Panc1 (cell line): ENCODE data around the gene ETV5. TPM values are rescaled to one million over a fixed set of nuclear protein-coding genes. Genes with fewer than 3 reads are reported as not detected.

Experiments used
- ATAC-seq: fragments of 200-7000 bp; cut with Tn5 transposase; 2 replicates; pipeline ENCODE4 v1.9.1; 2020; ENCODE audit warnings: mild to moderate bottlenecking, moderate library complexity
- BruUV-seq: library from RNA; stranded (reverse); fragments of 400-500 nt; replicated peaks from 2 replicates; lab custom pipeline; 2021; lab: Mats Ljungman, UMichigan
- CTCF ChIA-PET: fragments of 300-600 bp; sonication (Branson Sonifier 250); formaldehyde crosslinking; loops from one replicate; lab custom pipeline; 2022; ENCODE audit warnings: antibody characterized with exemption; lab: Charles Lee
- POLR2A ChIA-PET: fragments of 300-600 bp; sonication (Branson Sonifier 250); formaldehyde crosslinking; loops from one replicate; lab custom pipeline; 2022; ENCODE audit warnings: antibody characterized with exemption; lab: Charles Lee
- DNase-seq: peaks from one replicate; pipeline ENCODE4 v3.0.0-alpha.2; 2010; ENCODE audit warnings: low read depth, low spot score
- H3K27ac ChIP-seq: 2 replicates; pipeline ENCODE4 v1.5.1; 2011; ENCODE audit warnings: mild to moderate bottlenecking, low read length, inconsistent platforms
- H3K27me3 ChIP-seq: fragments of 200-500 bp; sonication (Bioruptor generic); 2 replicates; pipeline ENCODE4 v1.6.0; 2014; ENCODE audit warnings: low read length, inconsistent platforms; ENCODE audit not compliant: control insufficient read depth, insufficient read depth
- H3K36me3 ChIP-seq: fragments of 200-500 bp; sonication (Bioruptor generic); 2 replicates; pipeline ENCODE4 v1.5.1; 2014; ENCODE audit warnings: inconsistent platforms, mild to moderate bottlenecking, low read length, moderate library complexity; ENCODE audit not compliant: control insufficient read depth, insufficient read depth
- H3K4me1 ChIP-seq: 2 replicates; pipeline ENCODE4 v1.5.1; 2011; ENCODE audit warnings: inconsistent platforms, mild to moderate bottlenecking, low read length, moderate library complexity; ENCODE audit not compliant: control insufficient read depth, insufficient read depth
- H3K4me3 ChIP-seq, 2 experiments: 2 replicates each; pipeline ENCODE4 v1.5.1; 2011 to 2012; ENCODE audit warnings: low read depth in 2 of 2, low read length in 2 of 2, mild to moderate bottlenecking in 2 of 2, inconsistent platforms in 1 of 2, moderate library complexity in 1 of 2
- H3K9me3 ChIP-seq: fragments of 200-500 bp; sonication (Bioruptor generic); 2 replicates; pipeline ENCODE4 v1.5.1; 2014; ENCODE audit warnings: low read depth, mild to moderate bottlenecking, inconsistent platforms, low read length, moderate library complexity; ENCODE audit not compliant: control insufficient read depth, insufficient read depth
- POLR2AphosphoS5 ChIP-seq: IDR thresholded peaks from 2 replicates; pipeline ENCODE4 v1.6.1; 2012; ENCODE audit warnings: mild to moderate bottlenecking, low read depth, low read length, moderate library complexity
- SIN3A ChIP-seq: IDR thresholded peaks from 2 replicates; pipeline ENCODE4 v1.6.1; 2012; ENCODE audit warnings: low read depth, mild to moderate bottlenecking, low read length, moderate library complexity, borderline replicate concordance; ENCODE audit not compliant: insufficient read depth
- TCF7L2 ChIP-seq: IDR thresholded peaks from 2 replicates; pipeline ENCODE4 v1.6.1; 2011; ENCODE audit warnings: mild to moderate bottlenecking, low read depth, low read length, inconsistent platforms
- in situ Hi-C: cut with HindIII; loops from 2 replicates; pipeline ENCODE4 v1.10.0; 2016; ENCODE audit warnings: low sequenced_read_pairs, low pct_unique_long_range_greater_than_20kb
- intact Hi-C: fragments of 100-400 bp; cut with micrococcal nuclease; formaldehyde crosslinking; loops from one replicate; pipeline ENCODE4 v1.10.0; 2022; ENCODE audit not compliant: unreplicated experiment
- total RNA-seq: library from RNA; stranded (reverse); gene quantifications from one replicate; pipeline ENCODE4 v1.2.1, GENCODE V29; 2021; ENCODE audit not compliant: unreplicated experiment
- TF ChIP-seq, protein P1 (sequence below): fragments of 450-650 bp; IDR thresholded peaks from 2 replicates; pipeline ENCODE4 v1.5.1; 2017; ENCODE audit warnings: mild to moderate bottlenecking
- TF ChIP-seq, protein P2 (sequence below), 2 experiments: IDR thresholded peaks; 2 replicates each; pipeline ENCODE4 v1.6.1; 2011 to 2012; ENCODE audit warnings: low read depth in 2 of 2, control low read depth in 1 of 2, low read length in 1 of 2, mild to moderate bottlenecking in 1 of 2, moderate library complexity in 1 of 2; ENCODE audit not compliant: insufficient read depth in 1 of 2

Gene ETV5
- total RNA-seq, 1 experiment from 2014 or later, result 79.3 TPM

- no peaks in the 10 kb centered on the region for H3K4me1 ChIP-seq
- BruUV-seq, result no TSS peak
- TF ChIP-seq TCF7L2, result no peak
- TF ChIP-seq, protein P1, sequence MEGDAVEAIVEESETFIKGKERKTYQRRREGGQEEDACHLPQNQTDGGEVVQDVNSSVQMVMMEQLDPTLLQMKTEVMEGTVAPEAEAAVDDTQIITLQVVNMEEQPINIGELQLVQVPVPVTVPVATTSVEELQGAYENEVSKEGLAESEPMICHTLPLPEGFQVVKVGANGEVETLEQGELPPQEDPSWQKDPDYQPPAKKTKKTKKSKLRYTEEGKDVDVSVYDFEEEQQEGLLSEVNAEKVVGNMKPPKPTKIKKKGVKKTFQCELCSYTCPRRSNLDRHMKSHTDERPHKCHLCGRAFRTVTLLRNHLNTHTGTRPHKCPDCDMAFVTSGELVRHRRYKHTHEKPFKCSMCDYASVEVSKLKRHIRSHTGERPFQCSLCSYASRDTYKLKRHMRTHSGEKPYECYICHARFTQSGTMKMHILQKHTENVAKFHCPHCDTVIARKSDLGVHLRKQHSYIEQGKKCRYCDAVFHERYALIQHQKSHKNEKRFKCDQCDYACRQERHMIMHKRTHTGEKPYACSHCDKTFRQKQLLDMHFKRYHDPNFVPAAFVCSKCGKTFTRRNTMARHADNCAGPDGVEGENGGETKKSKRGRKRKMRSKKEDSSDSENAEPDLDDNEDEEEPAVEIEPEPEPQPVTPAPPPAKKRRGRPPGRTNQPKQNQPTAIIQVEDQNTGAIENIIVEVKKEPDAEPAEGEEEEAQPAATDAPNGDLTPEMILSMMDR, result no peak
- TF ChIP-seq SIN3A, result no peak
- CTCF ChIA-PET, result no interaction called here
- intact Hi-C loops (no loop called here), in situ Hi-C loops (no loop called here)
- H3K9me3 ChIP-seq, result no peaks in the 10 kb centered on the region
- H3K27ac ChIP-seq, result no peak overlapping the region
- no peaks in the 10 kb centered on the region for H3K27me3 ChIP-seq
- ATAC-seq (no peak), DNase-seq (no peak)
- H3K4me3 ChIP-seq, result no peak overlapping the region
- H3K36me3 ChIP-seq, result no peaks in the 10 kb centered on the region; the same call in 1 of the 2 replicates
- POLR2A ChIA-PET, result no interaction called here
Observed at GRCh38 chr3:186044427-186044826, 64.5 kb downstream of the ETV5 start.

GRCh38 chr3:186042521-186043202 is 66.2 kb downstream of the ETV5 start:
- no peaks in the 10 kb centered on the region for H3K4me1 ChIP-seq
- CTCF ChIA-PET, result no interaction called here
- no peak for ATAC-seq
- TF ChIP-seq SIN3A (no peak), TCF7L2 (no peak)
- TF ChIP-seq, protein P2, sequence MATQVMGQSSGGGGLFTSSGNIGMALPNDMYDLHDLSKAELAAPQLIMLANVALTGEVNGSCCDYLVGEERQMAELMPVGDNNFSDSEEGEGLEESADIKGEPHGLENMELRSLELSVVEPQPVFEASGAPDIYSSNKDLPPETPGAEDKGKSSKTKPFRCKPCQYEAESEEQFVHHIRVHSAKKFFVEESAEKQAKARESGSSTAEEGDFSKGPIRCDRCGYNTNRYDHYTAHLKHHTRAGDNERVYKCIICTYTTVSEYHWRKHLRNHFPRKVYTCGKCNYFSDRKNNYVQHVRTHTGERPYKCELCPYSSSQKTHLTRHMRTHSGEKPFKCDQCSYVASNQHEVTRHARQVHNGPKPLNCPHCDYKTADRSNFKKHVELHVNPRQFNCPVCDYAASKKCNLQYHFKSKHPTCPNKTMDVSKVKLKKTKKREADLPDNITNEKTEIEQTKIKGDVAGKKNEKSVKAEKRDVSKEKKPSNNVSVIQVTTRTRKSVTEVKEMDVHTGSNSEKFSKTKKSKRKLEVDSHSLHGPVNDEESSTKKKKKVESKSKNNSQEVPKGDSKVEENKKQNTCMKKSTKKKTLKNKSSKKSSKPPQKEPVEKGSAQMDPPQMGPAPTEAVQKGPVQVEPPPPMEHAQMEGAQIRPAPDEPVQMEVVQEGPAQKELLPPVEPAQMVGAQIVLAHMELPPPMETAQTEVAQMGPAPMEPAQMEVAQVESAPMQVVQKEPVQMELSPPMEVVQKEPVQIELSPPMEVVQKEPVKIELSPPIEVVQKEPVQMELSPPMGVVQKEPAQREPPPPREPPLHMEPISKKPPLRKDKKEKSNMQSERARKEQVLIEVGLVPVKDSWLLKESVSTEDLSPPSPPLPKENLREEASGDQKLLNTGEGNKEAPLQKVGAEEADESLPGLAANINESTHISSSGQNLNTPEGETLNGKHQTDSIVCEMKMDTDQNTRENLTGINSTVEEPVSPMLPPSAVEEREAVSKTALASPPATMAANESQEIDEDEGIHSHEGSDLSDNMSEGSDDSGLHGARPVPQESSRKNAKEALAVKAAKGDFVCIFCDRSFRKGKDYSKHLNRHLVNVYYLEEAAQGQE (IDR thresholded peaks at IDR 0.05; ENCODE audit: insufficient read depth in 1 of 2, low read depth in 2 of 2, low read length in 1 of 2), result no peak
- H3K4me3 ChIP-seq, result no peak overlapping the region
- in situ Hi-C loops (no loop called here), intact Hi-C loops (no loop called here)
- POLR2A ChIA-PET, result interaction anchor here (0.6 kb wide), 1 partner anchor 49 kb away, joined by 4 read pairs; no protein-coding TSS in a partner anchor
- no TSS peak for BruUV-seq
- no peaks in the 10 kb centered on the region for H3K9me3 ChIP-seq
- no peaks in the 10 kb centered on the region for H3K27me3 ChIP-seq
- DNase-seq, result no peak
- no peaks in the 10 kb centered on the region for H3K36me3 ChIP-seq
- no peak overlapping the region for H3K27ac ChIP-seq

- H3K36me3 ChIP-seq, result no peaks in the 10 kb centered on the region
- DNase-seq (no peak), ATAC-seq (no peak)
- H3K27ac ChIP-seq, result no peak overlapping the region
- TF ChIP-seq, protein P2 (IDR thresholded peaks at IDR 0.05; ENCODE audit: insufficient read depth in 1 of 2, low read depth in 2 of 2, low read length in 1 of 2), result no peak
- no peak for TF ChIP-seq TCF7L2
- TF ChIP-seq SIN3A, result no peak
- no peak for TF ChIP-seq POLR2AphosphoS5
- TF ChIP-seq, protein P1, result no peak
- POLR2A ChIA-PET, result no interaction called here
- CTCF ChIA-PET, result no interaction called here
- no peaks in the 10 kb centered on the region for H3K27me3 ChIP-seq
- H3K4me3 ChIP-seq, result no peak overlapping the region
- intact Hi-C loops, result no loop called here
- H3K4me1 ChIP-seq, result no peaks in the 10 kb centered on the region
- H3K9me3 ChIP-seq, result no peaks in the 10 kb centered on the region
- BruUV-seq, result no TSS peak
- in situ Hi-C loops, result no loop called here
Observed at GRCh38 chr3:186042036-186042435, 66.9 kb downstream of the ETV5 start.
